A673 (cell line): ENCODE measurements around the gene LAMTOR3. TPM values are rescaled to one million over a fixed set of nuclear protein-coding genes. Genes with fewer than 3 reads are reported as not detected.

Experiments
- Bru-seq: library from RNA; stranded (reverse); fragments of 400-500 nt; gene quantifications from one replicate; lab custom pipeline; 2021; lab: Mats Ljungman, UMichigan
- BruChase-seq, 2 experiments: library from RNA; stranded (reverse); fragments of 400-500 nt; gene quantifications; one replicate each; lab custom pipeline; 2021; lab: Mats Ljungman, UMichigan
- BruUV-seq: library from RNA; stranded (reverse); fragments of 400-500 nt; replicated peaks from 2 replicates; lab custom pipeline; 2021; lab: Mats Ljungman, UMichigan
- CTCF ChIA-PET: fragments of 300-600 bp; sonication (Branson Sonifier 250); formaldehyde crosslinking; loops from one replicate; lab custom pipeline; 2022; ENCODE audit warnings: antibody characterized with exemption; lab: Charles Lee
- POLR2A ChIA-PET: fragments of 300-600 bp; sonication (Branson Sonifier 250); formaldehyde crosslinking; loops from one replicate; lab custom pipeline; 2022; ENCODE audit warnings: antibody characterized with exemption; ENCODE audit not compliant: low non-redundant PET; lab: Charles Lee
- DNase-seq: peaks from one replicate; pipeline ENCODE4 v3.0.0-alpha.2; 2015; ENCODE audit warnings: low spot score
- H3K27ac ChIP-seq: fragments of 200-600 bp; sonication (generic); 2 replicates; pipeline ENCODE4 v1.5.1; 2016; ENCODE audit warnings: mixed run types, low read depth, mild to moderate bottlenecking, mixed read lengths, antibody characterized with exemption, low read length; ENCODE audit not compliant: poor library complexity, severe bottlenecking
- H3K27me3 ChIP-seq: fragments of 200-600 bp; sonication (generic); replicated peaks from 2 replicates; pipeline ENCODE4 v1.6.1; 2017; ENCODE audit warnings: mixed run types, low read depth, mild to moderate bottlenecking, mixed read lengths, antibody characterized with exemption, low read length; ENCODE audit not compliant: insufficient read depth, poor library complexity
- H3K36me3 ChIP-seq: fragments of 200-600 bp; sonication (generic); 2 replicates; pipeline ENCODE4 v1.6.1; 2016; ENCODE audit warnings: mixed run types, mild to moderate bottlenecking, mixed read lengths, antibody characterized with exemption, low read length; ENCODE audit not compliant: insufficient read depth, poor library complexity, severe bottlenecking
- H3K4me1 ChIP-seq: fragments of 200-600 bp; sonication (generic); 2 replicates; pipeline ENCODE4 v1.6.1; 2017; ENCODE audit warnings: mixed run types, mild to moderate bottlenecking, mixed read lengths, antibody characterized with exemption, low read length; ENCODE audit not compliant: insufficient read depth, poor library complexity, severe bottlenecking
- H3K4me3 ChIP-seq: fragments of 200-600 bp; sonication (generic); 2 replicates; pipeline ENCODE4 v1.5.1; 2016; ENCODE audit warnings: low read depth, mixed run types, mild to moderate bottlenecking, mixed read lengths, low read length; ENCODE audit not compliant: poor library complexity, severe bottlenecking
- H3K9me3 ChIP-seq: fragments of 200-600 bp; sonication (generic); 2 replicates; pipeline ENCODE4 v1.6.1; 2016; ENCODE audit warnings: mixed run types, low read depth, mild to moderate bottlenecking, mixed read lengths, antibody characterized with exemption, low read length; ENCODE audit not compliant: poor library complexity, severe bottlenecking
- CTCF ChIP-seq: fragments of 300-800, 200-600 bp; sonication (generic); conservative IDR thresholded peaks from 2 replicates; pipeline ENCODE4 v1.5.1; 2017; ENCODE audit warnings: low read depth, mild to moderate bottlenecking, antibody characterized with exemption, low read length, moderate library complexity, mixed read lengths
- EZH2 ChIP-seq: fragments of 200-600 bp; sonication (generic); IDR thresholded peaks from 2 replicates; pipeline ENCODE4 v1.6.1; 2017; ENCODE audit warnings: borderline replicate concordance, low read depth, mild to moderate bottlenecking, mixed read lengths, antibody characterized with exemption, low read length; ENCODE audit not compliant: poor library complexity, severe bottlenecking
- intact Hi-C: fragments of 100-400 bp; cut with micrococcal nuclease; formaldehyde crosslinking; loops from one replicate; pipeline ENCODE4 v1.10.0; 2022; ENCODE audit not compliant: unreplicated experiment
- long read RNA-seq: library from polyadenylated mRNA; stranded (forward); transcript quantifications from one replicate; pipeline ENCODE4 v2.0.0, GENCODE V29; 2022
- total RNA-seq: library from RNA; stranded (reverse); gene quantifications from 2 replicates; pipeline ENCODE4 v1.2.3, GENCODE V29; 2021

Gene LAMTOR3
- total RNA-seq (26.7 and 31.6 TPM in 2 replicates), Bru-seq, nascent RNA (percentile 87 among the genes with signal in this experiment), BruChase-seq, experiment 1, labeled RNA remaining after a 2-hour chase (percentile 77 among the genes with signal in this experiment), BruChase-seq, experiment 2, labeled RNA remaining after a 6-hour chase (percentile 79 among the genes with signal in this experiment)
- long read RNA-seq, full-length matches to known transcripts, result 50 of 51 reads
- long read RNA-seq, partial matches to known transcripts, result 0 of 51 reads
- long read RNA-seq, other reads (novel, unspliced or antisense), result 1 of 51 reads

- Histone ChIP-seq H3K9me3 (no peaks in the 10 kb centered on the region), H3K27me3 (no peaks in the 10 kb centered on the region), H3K4me1 (peaks cover 13% of the 10 kb centered on the region), H3K4me3 (peak within 1 kb of the TSS; percentile 98), H3K36me3 (no peaks in the 10 kb centered on the region), H3K27ac (peak within 1 kb of the TSS; percentile 83)
- TF ChIP-seq CTCF (no peak), EZH2 (no peak)
- peak; percentile 95 for DNase-seq
- intact Hi-C loops, result no loop called here
- CTCF ChIA-PET, result interaction anchor here (0.6 kb wide), 1 partner anchor 49 kb away, joined by 3 read pairs; no protein-coding TSS in a partner anchor
- BruUV-seq, result TSS peak; percentile 95
- POLR2A ChIA-PET, result interaction anchor here (0.6 to 1.1 kb wide), 3 partner anchors 54 to 595 kb away, joined by 4 to 6 read pairs (median 5); partner anchors contain the start of gene H2AZ1
Measured at GRCh38 chr4:99894161-99894997, at the start of gene LAMTOR3. TSS of gene LAMTOR3 (minus strand) at chr4:99894427. CDS start at chr4:99893963, 464 bp downstream.

- DNase-seq, result no peak
- TF ChIP-seq EZH2, result no peak
- Histone ChIP-seq H3K4me3 (no peak overlapping the region), H3K9me3 (peaks cover 15% of the 10 kb centered on the region), H3K27ac (no peak overlapping the region), H3K36me3 (peaks cover 16% of the 10 kb centered on the region), H3K4me1 (no peaks in the 10 kb centered on the region), H3K27me3 (no peaks in the 10 kb centered on the region)
- ChIA-PET CTCF (interaction anchor here (0.7 kb wide), 1 partner anchor 85 kb away, joined by 4 read pairs; no protein-coding TSS in a partner anchor), POLR2A (interaction anchor here (0.6 kb wide), 1 partner anchor 629 kb away, joined by 3 read pairs; no protein-coding TSS in a partner anchor)
- intact Hi-C loops, result no loop called here
- BruUV-seq, result no TSS peak
Measured at GRCh38 chr4:99938243-99938753, 44.1 kb upstream of the LAMTOR3 start.

- Histone ChIP-seq H3K27me3 (no peaks in the 10 kb centered on the region), H3K4me1 (no peaks in the 10 kb centered on the region), H3K27ac (no peak overlapping the region), H3K36me3 (peaks cover 12% of the 10 kb centered on the region), H3K9me3 (peaks cover 15% of the 10 kb centered on the region), H3K4me3 (no peak overlapping the region)
- BruUV-seq, result no TSS peak
- TF ChIP-seq EZH2 (no peak), CTCF (no peak)
- ChIA-PET POLR2A (no interaction called here), CTCF (no interaction called here)
- DNase-seq, result no peak
- intact Hi-C loops, result no loop called here
Measured at GRCh38 chr4:99934891-99935290, 40.7 kb upstream of the LAMTOR3 start.
